Activated CD8-positive, alpha-beta memory T cell treated with anti-CD3 and anti-CD28 coated beads, Interleukin-2, amount 50 U/mL, for 24 hours (primary cell): ENCODE results near the gene CLDND1.
"Not testable (repeated sequence)": the region's sequence is repeated elsewhere in the genome, so short reads cannot be mapped to it uniquely, and the experiment has no call there.

ENCODE experiments used
- DNase-seq: peaks from one replicate; pipeline ENCODE4 v3.0.0-alpha.2; 2020; ENCODE audit errors: extremely low read depth

CLDND1 gene

DNA sequence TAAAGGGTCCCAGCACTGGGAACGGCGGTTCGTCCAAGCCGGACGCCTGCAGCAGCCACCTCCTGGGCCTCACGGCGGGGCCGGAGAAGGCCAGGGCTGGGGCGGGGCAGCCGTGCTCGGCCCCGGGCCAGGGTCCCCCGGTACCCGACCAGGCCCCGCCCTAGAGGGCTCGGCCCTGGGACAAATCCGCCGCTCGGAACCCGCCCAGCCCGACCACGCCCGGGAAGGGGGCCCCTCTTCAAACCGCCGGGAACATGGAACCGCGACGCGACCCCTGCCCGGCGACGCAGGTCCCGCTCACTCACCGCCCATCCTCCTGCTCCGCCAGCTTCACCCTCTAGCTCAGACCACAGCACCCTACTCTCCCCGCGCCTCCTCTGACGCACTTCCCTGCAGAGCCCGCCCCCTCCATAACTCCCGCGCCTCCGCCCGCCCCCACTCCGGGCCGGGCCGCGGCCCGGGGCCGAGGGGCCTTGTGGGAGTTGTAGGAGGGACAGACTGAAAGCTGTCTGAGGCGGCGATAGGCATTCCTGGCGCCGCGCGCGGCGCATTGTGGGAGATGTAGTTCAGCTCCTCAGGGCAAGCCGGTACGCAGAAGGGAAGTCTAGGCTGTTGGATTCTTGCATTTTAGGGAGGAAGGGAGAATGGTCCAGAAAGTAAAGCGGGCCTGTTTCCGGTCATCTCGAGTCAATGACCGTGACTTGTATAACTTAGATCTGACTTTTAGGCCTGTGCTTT lies at the start of gene CLDND1:
CLDND1 (minus strand) TSS at position 359 of the 738 bp plus-strand sequence. CDS start 1,478 bp downstream, outside the sequence.
- DNase-seq = peak; percentile 84

GRCh38 chr3:98568402-98568801 lies 45.7 kb upstream of the CLDND1 start:
- DNase-seq = no peak

- DNase-seq = no peak
Observed at GRCh38 chr3:98567666-98568270, 45.1 kb upstream of the CLDND1 start.

- no peak for DNase-seq
Observed at GRCh38 chr3:98565843-98566242, 43.1 kb upstream of the CLDND1 start.

- no peak for DNase-seq
Observed at GRCh38 chr3:98565237-98565643, 42.5 kb upstream of the CLDND1 start.

DNA sequence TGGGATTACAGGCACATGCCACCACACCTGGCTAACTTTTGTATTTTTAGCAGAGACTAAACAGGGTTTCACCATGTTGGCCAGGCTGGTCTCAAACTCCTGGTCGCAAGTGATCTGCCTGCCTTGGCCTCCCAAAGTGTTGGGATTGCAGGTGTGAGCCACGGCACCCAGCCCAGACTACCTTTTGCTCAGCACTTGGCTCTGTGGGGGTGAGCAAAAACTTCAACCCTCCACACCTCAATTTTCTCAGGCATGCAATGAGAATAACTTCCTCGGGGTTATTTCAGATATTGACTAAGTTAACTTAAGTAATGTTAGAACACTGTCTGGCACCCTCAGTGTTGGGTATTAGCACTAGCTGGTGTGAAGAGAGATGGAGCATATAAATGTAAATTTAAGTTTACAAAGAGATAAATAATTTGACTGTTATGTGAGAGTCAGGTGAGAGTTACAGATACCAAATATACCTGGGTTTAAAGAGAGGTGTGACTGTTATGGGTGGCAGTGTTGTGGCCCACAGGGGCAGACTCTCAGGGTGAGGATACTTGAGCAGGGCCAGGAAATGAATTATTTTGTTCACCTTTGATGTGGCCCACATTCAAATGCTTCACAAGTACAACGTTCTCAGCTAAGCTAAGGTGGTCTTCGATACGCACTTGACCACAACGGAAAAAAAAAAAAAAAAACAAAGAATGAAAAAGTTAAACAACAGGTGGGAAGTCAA lies 41.7 kb upstream of the CLDND1 start:
- DNase-seq = no peak

- no peak for DNase-seq
Observed at GRCh38 chr3:98563661-98564281, 41.1 kb upstream of the CLDND1 start.

DNA sequence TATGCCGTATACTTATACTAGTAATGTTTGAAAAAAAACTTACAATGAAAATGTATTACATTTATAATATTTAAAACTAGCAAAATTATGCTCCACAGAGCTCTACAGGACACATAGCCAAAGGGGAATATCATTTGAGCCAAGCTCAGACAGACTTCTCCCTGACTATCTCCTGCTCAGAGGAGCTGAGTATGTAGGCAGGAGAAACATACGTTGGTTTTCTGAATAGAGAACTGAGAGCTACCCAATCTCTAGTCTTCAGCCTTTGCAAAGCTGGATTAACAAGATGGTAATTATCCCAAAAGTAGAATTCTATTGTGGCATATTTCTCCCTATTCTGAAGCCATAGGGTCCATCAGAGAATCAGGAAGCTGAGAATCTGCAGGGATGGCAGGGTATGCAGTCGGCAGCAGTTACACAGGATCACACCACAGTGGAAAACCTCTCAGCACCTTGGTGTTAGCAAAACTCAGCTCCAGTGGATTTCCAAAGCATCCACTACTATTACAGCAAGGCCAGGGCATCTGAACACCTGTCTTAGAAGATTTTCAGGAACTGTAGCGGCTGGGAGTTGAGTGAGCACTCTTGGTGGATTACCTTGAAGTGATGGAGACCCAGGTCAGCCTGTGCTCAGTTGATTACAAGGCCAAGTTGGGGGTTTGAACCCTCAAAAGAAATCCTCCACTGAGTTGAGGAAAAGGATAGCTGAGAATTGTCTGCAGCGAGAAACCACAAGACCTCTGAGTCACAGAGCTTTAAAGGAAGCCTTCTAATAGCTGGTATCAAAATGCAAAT lies 39.2 kb upstream of the CLDND1 start:
- no peak for DNase-seq

DNA sequence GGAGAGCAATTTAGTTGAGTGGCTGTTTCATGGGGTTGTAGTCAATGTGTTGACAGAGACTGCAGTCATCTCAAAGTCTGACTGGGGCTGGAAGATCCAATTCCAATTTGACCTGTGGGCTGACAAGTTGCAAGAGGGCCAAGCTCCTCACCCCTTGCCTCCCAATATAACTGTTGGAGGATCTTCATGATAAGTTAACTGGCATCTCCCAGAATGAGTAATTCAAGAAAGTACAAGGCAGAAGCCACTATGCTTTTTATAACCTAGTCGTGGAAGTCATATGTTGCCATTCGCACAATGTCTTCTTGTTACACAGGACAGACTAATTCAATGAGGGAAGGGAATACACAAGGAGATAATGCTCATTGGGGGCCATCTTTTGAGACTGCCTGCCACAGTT lies 38.2 kb upstream of the CLDND1 start:
- DNase-seq = no peak

- DNase-seq = not testable (repeated sequence)
Observed at GRCh38 chr3:98559769-98560168, 37.1 kb upstream of the CLDND1 start.

DNA sequence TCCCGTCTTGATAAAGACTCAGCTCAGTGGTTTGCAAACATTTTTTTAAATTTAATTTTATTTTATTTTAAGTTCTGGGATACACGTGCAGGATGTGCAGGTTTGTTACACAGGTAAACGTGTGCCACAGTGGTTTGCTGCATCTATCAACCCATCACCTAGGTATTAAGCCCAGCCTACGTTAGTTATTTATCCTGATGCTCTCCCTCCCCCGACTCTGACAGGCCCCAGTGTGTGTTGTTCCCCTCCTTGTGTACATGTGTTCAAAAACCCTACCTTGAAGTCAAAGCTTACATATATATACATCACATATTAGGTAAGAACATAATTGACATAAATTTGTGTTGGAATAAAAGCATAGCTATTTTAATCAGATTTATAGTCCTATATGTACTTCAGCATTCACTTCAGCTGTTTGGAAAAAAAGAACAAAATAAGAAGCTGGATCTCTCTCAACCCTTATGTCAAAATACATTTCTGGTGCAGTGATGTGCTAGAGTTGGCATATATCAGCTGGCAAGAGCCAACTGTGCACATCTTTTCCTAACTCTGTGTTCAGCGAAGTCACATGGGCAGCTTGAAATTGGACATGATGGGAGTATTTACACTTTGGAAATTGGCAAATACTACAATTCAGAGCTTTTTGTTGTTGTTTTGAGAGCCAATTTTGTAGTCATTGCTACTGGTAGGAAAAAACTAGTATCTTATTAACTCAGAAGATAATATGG lies 35.6 kb upstream of the CLDND1 start:
- no peak for DNase-seq

- DNase-seq = no peak
Observed at GRCh38 chr3:98557324-98558010, 34.8 kb upstream of the CLDND1 start.

GRCh38 chr3:98556164-98557130 lies 33.7 kb upstream of the CLDND1 start:
- peak; percentile 49 for DNase-seq

GRCh38 chr3:98555025-98555379 lies 32.3 kb upstream of the CLDND1 start:
- DNase-seq = no peak

GRCh38 chr3:98554580-98554979 lies 31.9 kb upstream of the CLDND1 start:
- no peak for DNase-seq

DNA sequence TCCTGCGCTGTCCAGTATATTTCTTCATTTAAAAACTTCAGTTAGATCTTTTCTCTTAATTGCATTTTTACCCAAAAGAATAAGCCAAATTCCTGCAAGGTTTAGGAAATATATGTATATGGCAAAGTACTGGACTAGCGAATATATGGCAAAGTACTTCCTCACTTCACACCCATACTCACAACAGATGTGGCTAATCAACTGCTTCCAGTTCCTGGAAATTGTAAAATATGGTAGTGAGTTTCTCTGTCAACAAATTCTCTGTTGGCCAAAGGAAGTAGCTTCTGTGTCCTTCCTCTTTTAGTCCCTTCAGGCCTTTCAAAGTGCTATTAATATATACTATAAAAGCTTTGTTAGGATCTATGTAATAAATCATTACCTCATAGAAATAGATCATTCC lies 31.1 kb upstream of the CLDND1 start:
- DNase-seq = no peak

- DNase-seq = no peak
Observed at GRCh38 chr3:98553021-98553563, 30.4 kb upstream of the CLDND1 start.

DNA sequence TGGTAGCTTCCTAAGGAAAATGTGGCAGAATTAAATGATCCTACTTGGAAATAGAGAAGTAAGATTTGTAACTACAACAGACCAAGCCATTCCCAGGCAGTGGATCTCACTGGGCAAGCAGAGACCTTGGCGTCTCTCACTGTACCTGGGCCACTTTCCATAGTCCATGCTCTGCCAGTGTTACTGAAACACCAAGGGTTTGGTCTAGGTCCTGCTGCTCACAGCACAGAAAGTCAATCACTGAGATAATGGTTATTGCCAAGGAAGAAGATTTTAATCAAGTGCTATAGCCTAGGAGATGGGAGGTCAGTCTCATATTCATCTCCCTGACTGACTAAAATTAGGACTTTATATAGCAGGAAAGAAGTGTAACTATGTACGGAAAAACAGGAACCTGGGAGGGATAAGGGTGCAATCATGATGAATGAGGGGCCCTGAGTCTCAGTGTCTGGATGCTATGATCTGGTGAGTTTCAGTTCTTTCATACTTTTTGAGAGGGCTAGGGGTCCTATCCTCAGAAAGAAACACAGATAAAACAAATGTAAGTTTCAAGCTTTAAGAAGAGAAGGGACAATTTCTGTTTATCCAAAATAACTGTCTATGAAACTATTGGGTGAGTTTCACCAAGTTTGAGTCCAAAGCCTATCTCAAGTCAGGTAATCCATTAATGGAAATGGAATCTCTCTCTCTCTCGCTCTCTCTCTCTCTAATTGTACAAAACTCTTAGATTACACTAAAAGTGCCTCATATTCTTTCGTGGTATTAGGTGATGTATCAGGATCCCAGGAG lies 29.7 kb upstream of the CLDND1 start:
- no peak for DNase-seq
